GM21619 (cell line): ENCODE results near the gene LGALS9.

Source experiments
- ATAC-seq: cut with Tn5 transposase; IDR thresholded peaks from one replicate; pipeline ENCODE4 v1.9.1; 2021; ENCODE audit not compliant: unreplicated experiment

LGALS9 gene

DNA sequence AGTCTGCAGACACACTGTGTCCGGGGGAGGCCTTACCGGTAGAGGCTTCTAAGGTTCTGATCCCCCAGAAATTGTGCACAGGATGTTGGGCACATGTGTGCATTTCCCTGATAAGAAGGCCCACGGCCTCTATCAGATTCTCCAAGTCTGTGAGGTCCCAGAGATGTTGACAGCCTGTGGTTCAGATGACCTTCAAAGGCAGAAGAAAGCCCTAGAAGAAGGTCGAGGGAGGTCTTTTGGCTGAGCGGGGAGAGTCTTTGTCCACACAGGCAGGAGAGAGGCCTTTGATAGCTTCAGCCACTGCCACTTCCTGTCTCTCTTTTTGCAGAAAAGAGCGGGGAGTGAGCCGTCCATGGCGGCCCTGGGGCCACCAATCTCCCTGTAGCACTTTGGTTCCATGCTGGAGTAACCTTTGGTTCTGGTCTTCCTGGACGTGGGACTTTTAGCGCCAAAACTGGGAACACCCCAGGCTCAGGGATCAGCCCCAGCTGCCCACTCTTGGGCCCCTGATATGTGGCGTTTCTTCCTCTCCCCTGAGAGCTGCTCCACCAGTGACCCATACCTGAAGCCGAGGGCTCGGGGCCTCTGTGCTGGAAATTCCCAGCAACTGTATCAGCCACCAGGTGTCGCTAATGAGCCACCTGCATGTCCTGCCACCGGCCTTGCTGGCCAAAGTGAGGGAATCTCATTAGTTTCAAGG lies 28.1 kb upstream of the LGALS9 start:
- ATAC-seq = no peak

- no peak for ATAC-seq
These were observed 27.6 kb upstream of the LGALS9 start for GRCh38 chr17:27603421-27603770.

DNA sequence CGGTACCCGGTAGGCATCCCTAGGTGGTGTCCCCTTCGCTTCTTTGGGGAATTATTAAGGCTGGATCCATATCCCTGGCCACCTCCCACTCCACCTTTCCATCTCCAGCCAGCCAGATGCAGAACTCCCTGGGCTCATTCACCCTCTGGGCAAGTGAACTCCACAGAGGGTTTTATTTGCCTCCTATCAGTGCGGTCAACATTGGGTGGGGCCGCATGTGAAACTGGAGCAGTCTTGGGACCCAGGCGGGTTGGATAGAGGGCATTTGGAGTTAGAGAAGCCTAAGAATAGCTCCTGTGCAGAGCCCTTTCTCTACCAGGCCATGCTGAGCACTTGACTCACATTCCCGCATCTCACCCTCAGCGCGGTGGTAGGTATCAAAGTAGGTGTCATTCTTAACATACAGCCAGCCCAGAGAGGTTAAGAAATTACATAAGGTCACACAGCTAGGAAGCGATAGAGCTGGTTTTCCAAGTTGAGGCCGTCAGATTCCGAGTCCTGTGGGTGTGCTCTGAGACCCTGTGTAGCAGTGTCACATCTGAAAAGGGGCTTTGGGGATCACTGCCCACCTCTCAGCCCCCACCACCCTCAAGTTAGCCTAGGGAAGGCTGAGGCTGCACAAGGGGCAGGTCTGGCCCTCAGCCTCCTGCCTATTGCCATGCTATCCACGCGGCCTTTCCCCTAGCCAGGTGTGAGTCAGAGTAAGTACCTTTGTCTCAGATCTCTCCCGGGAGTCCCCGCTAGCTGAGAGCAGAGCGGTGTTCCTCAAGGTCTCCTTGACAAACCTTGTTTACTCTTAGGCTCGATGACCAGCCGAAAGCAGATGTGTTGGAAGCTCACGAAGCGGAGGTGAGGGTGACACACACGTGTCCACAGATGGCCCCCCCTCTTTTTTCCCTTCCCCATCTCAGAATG lies 26.9 kb upstream of the LGALS9 start:
- no peak for ATAC-seq

DNA sequence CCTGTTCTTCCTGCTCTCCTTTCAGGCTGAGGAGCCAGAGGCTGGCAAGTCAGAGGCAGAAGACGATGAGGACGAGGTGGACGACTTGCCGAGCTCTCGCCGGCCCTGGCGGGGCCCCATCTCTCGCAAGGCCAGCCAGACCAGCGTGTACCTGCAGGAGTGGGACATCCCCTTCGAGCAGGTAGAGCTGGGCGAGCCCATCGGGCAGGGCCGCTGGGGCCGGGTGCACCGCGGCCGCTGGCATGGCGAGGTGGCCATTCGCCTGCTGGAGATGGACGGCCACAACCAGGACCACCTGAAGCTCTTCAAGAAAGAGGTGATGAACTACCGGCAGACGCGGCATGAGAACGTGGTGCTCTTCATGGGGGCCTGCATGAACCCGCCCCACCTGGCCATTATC lies 25.6 kb upstream of the LGALS9 start:
- no peak for ATAC-seq

DNA sequence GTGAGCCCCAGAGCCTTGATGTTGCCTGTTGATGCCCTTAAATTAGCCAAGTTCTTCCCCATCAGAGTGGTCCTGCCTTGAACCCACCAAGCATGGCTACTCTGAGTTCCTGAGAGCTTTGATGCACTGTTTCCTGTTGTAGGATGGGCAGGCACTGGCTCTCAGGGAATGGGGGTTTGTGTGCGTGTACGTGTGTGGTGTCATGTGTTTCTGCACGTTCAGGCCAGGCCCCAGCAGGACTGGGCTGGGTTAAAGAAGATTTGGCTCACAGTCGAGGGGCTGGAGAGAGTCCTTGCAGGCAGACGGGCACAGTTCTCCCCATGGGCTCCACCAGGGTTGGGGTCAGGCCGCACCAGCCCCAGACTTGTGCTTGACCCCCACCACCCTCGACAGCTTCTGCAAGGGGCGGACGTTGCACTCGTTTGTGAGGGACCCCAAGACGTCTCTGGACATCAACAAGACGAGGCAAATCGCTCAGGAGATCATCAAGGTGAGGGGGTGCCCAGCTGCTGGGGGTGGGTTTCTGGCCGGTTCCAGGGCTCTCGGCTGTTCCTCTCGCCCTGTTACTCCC lies 23.4 kb upstream of the LGALS9 start:
- no peak for ATAC-seq

- no peak for ATAC-seq
These were observed 22.4 kb upstream of the LGALS9 start for GRCh38 chr17:27608328-27609230.

- no peak for ATAC-seq
These were observed 21.2 kb upstream of the LGALS9 start for GRCh38 chr17:27609611-27610303.

DNA sequence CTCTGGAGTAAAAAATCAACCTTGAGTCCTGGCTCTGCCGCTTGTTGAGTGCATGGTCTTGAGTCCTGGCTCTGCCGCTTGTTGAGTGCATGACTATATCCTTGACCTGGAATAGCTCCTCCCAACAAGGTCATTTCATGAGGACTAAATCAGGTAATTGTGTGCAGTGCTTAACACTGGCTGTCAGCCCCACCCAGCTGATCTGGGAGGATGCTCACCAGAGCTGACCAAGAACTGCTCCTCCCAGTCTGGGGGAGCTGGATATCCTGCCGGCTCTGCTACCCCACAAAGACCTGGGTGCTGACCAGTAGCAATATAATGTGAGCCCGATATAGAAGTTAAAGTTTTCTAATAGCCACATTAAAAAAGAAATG lies 20.7 kb upstream of the LGALS9 start:
- ATAC-seq = no peak

GRCh38 chr17:27612160-27612770 lies 18.7 kb upstream of the LGALS9 start:
- ATAC-seq = no peak

GRCh38 chr17:27613433-27613832 lies 17.6 kb upstream of the LGALS9 start:
- no peak for ATAC-seq

GRCh38 chr17:27615121-27615520 lies 15.9 kb upstream of the LGALS9 start:
- no peak for ATAC-seq

DNA sequence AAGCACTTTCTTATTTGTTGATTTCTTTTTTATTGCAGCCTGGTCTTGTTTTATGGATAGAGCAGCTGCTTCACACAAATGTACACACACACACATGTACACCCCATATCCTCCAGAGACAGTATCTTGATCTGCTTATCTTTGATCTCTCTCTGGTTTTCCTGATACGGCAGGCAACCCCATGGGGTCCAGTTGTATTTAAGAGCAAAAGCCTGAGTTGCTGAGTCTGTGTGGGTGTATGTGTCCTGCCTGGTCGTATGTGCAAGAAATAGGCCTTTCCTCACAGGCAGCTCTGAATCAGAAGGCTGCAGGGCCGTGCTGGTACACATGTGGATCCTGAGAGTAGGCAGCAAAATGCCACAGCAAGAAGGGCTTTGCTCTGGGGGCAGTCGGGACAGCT lies 14.6 kb upstream of the LGALS9 start:
- no peak for ATAC-seq

- ATAC-seq = no peak
These were observed 12.6 kb upstream of the LGALS9 start for GRCh38 chr17:27618417-27618816.

DNA sequence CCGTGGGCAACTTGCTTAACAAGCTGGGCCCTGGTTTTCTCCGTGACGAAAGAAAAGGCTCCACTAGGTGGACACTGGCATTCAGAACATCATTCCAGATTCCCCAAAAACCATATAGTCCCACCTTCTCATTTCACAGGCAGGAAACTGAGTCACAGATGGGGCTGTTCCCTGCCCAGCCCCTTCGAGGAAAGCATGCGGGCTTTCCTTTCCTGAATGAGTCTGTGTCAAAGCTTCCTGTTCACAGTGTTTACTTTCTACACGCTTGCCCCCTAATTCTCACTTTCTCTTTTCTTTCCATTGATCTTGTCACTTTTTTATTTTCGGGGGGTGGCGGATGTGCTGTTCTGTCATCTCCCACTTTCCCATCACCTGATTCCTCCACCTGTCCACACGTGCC lies 10.3 kb upstream of the LGALS9 start:
- no peak for ATAC-seq

- ATAC-seq = no peak
These were observed 9.5 kb upstream of the LGALS9 start for GRCh38 chr17:27621536-27621935.

DNA sequence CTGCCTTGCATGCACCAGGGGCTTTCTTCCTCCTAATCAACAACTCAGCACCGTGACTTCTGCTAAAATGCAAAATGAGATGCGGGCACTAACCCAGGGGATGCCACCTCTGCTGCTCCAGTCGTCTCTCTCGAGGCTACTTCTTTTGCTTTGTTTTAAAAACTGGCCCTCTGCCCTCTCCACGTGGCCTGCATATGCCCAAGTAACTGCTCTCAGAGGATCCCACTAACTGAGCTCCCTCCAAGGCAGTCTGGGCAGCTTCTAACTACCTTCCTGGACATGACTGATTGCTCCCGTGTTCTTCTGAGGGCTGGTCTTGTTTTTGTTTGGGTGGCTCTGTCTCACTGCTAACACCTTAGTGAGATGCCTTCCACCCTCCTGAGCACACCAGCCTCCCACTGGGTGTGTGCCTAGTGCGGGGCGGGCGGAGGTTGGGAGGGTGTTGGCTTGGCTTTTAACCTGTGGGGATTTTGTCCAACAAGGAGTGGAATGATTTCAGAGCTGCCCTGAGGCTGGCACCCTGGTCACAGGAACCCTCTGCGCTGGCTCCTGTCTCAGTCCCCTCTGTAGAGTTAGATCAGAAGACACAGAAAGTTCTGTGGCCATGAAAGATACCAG lies 8.9 kb upstream of the LGALS9 start:
- ATAC-seq = no peak

GRCh38 chr17:27622986-27623385 lies 8.0 kb upstream of the LGALS9 start:
- no peak for ATAC-seq

GRCh38 chr17:27623614-27624013 lies 7.4 kb upstream of the LGALS9 start:
- ATAC-seq = no peak

DNA sequence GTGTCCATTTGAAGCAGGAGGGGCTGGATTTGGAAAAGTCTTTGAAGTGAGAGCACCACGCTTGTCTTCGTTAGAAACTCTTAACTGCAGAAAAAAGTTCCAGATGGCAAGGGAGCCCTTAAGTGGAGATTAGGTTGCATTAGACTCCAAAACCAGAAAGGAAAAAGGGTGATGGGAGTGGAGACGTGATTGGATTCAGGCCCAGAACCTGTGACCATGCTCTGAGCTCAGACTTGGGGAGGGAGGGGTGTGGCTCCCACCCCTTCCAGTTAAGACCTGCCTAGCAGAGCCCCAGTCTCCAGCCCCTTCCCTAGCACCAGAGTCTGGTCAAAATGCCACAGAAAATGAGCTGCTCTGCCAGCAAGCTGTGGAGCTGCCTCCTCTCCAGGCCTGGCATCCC lies 6.4 kb upstream of the LGALS9 start:
- no peak for ATAC-seq

DNA sequence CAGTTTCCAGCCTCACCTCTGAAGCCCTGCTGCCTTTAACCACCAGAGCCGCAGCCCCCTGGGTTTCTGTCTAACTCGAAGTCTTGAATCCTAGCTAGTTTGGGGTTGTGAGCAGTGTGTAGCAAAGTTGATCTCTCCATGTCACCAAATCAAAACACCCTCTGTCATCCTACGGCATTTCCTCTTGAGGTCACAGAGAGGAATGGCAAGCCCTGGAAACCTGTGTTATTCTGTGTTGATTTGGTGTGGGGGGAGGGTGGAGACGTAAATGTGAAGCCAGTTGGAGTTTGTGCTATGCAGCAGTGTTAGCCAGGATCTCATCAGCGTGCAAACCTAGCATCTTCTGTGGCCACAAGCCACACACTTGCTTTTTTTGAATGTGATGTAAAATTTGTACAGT lies 5.1 kb upstream of the LGALS9 start:
- no peak for ATAC-seq
